Superior temporal gyrus (tissue), 1 donor: Measurements from ENCODE around the gene HAPSTR1.
"Not testable (repeated sequence)": the region's sequence is repeated elsewhere in the genome, so short reads cannot be mapped to it uniquely, and the experiment has no call there.

Experiments
- DNase-seq: peaks from one replicate; pipeline ENCODE4 v3.0.0-alpha.2; 2016; ENCODE audit errors: extremely low spot score

The HAPSTR1 gene

DNA sequence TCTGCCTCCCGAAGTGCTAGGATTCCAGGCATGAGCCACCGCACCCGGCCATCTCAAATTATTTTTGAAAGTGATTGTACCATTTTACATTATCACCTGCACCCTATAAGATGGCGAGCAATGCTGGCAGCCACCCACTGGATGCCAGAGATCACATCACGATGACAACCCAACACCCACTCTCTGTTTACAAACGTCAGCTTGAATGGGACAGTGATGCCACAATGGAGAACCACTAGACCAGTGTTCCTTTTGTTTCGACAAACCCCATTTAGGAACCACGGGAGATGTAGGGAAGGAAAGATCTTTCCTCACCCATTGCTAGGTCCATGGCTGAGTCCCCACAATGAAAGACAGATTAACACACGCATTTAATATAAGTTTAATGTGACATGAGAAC lies 20.1 kb upstream of the HAPSTR1 start:
- no peak for DNase-seq

DNA sequence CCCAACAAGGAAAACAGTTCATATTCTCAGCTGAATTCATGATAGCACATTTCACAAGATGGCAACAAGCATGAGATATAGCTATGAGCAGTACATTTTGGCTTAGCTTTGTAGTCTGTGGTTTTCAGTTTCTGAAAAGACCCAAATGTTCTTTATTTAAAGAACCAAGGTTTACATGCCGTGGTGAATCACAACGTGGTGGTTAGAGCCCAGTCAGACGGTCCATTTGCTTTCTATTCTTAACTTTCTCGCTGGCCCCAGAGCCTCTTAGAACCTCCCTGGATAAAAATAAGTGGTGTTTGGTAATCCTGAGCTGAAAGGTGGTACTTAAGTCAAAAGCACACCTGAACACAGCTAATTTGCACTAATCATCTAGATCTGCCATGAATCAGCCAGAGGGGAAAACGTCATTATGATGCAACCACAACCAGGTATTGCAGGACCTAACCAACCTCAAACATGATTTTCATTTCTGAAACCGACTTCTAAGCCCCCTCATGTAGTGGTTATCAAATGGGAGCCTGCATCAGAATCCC lies 18.6 kb upstream of the HAPSTR1 start:
- DNase-seq, result no peak

DNA sequence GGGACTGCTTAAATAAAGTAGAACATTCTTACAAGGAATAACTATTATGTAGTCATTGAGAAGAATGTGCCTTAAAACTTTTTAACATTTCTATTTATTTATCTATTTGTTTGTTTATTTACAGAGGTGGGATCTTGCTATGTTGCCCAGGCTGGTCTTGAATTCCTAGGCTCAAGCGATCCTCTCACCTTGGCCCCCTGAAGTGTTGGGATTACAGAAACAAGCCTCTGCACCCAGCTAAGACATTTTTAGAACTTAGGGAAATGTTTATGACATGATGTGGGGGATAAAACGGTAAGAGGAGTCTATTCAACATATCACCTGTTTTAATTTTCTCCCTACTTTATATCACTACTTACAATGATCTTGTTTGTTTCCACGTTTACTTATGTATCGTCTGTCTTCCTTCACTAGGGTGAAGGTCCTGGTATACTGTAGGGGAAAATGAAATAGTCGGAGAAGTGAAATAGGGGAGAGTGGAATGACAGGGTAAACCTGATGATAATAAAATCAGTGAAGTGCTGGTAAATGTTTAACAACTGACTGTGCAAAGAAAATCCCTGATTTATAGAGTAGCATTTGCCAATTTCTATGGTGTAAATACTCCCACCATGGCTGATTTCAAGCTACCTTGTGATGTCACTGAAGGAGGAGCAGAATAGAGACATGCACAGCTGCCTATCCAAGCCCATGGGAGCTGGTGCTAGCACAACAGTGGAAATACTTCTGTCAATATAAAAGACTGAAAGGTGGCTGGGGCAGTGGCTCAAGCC lies 16.0 kb upstream of the HAPSTR1 start:
- no peak for DNase-seq

DNA sequence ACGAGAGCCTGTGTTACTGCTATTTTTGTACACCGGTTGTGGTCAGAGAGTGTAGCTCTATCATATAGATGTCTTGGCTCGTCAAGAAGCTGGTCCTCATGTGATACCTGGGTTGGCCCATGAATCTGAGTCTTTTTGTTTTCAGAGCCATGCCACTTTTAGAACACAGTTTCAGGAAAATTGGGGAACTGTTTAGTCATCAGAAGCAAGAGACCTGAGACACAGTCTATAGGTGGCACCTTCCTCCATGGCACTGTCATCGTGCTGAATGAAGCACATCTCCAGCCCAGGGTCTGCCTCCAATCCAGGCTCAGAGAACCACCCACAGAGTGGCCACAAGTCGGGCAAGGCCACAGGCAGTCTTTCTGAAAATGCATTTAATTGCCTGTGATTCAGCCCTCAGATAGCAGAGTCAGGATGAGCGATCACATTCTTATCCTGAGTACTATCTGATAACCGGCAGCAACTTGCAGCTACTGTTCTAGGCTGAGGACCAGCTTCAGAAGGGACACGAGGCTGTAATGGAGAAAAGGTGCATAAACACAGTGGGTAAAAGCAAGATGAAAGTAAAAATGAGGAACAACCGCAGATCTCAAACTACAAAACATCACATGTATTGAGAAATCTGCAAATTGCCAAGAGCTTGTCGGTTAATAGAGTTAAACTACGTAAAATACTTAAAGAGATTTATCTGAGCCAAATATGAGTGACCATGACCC lies 14.2 kb upstream of the HAPSTR1 start:
- DNase-seq, result no peak

DNA sequence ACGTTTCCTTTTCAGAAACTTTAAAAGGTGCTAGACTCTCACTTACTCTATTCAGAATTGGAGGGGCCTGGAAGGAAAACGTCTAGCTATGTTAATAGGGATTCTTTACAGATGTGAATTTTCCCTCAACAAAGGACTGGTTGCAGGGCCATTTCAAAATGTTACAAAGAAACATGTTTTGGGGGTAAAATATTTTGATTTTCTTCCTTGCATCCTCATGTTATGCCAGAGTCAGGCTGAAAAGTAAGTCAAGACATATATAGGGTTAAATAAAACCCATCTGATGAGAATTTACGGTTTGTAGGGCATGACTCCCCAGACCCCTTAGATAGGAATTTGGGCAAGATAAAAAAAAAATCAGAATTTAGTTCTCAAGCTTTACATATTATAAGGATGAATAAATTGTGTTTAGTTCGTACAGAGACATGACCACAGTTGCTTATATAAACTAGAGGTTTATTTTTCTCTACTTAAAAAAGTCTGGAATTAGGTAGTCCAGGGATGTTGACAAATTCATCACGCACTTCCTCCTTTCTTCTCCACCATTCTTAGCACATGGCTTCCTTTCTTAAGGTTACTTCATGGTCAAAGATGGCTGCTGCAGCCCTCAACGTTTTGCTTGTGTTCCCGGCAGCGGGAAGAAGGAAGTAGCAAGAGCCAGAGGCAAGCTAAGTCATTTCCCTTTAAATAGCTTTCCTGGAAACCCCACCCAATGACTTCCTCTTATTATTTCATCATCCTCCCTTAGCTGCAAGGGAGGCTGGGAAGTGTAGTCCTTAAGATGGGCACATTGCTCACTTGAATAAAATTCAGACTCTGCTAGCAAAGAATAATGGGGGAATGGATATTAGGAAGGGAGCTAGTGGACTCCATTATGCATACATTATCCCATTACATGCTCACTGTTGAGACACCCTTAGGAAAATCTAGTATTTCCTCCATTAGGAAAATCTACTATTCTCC lies 12.7 kb upstream of the HAPSTR1 start:
- not testable (repeated sequence) for DNase-seq

DNA sequence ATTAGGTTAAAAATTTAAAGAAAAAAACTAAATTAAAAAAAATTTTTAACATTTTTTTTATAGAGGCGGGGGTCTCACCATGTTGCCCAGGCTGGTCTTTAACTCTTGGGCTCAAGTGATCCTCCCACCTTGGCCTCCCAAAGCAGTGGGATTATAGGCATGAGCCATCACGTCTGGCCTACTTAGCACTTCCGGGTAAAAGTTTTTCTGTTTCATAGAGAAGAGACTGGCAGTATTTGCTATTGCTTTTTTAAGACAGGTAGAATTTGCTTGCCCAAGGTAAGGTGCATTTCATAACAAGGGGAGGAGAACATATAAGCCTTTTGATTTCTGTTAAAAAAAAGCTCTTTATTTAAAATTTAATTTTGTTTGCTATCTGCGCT lies 12.0 kb upstream of the HAPSTR1 start:
- no peak for DNase-seq

DNA sequence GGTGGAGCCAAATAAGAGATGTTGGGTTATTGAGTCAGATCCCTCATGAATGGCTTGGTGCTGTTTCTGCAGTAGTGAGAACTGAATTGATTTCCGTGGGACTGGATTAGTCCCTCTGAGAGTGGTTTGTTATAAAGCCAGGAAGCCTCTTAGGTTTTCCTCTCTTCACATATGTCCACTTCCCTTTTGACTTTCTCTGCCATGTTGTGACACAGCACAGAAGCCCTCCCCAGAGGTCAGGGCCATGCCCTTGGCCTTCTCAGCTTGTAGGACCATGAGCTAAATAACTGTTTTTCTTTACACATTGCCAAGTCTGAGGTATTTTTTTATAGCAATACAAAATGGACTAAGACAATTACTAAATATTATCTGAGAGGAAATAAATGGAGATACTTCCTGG lies 10.3 kb upstream of the HAPSTR1 start:
- DNase-seq, result no peak

DNA sequence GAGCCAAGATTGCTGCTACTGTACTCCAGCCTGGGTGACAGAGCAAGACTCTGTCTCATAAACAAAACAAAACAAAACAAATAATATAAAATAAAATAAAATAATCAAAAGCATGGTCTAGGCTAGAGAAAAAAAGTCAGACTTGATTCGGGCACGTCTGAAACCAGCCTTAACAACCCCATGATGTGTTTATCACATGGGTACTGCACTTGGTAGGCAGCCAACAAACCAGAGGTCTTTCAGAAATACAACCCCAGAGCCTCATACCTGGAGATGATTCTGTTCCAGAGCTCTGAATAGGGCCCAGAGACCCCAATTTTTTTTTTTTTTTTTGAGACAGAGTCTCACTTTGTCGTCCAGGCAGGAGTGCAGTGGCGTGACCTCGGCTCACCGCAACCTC lies 9.6 kb upstream of the HAPSTR1 start:
- DNase-seq, result no peak

DNA sequence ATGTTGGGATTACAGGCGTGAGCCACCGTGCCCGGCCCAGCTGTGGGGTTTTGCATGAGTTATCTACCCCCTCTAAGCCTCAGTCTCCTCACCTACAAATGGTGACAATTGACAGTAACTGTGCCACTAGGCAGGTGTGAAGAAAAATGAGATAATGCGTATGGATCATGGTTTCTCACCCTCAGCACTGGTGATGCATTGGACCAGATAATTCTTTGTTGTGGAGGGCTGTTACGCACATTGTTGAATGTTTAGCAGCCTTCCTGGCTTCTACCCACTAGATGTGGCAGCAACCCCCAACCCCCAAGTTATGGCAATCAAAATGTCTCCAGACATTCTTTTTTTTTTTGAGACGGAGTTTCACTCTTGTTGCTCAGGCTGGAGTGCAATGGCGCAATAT lies 9.0 kb upstream of the HAPSTR1 start:
- DNase-seq, result no peak

DNA sequence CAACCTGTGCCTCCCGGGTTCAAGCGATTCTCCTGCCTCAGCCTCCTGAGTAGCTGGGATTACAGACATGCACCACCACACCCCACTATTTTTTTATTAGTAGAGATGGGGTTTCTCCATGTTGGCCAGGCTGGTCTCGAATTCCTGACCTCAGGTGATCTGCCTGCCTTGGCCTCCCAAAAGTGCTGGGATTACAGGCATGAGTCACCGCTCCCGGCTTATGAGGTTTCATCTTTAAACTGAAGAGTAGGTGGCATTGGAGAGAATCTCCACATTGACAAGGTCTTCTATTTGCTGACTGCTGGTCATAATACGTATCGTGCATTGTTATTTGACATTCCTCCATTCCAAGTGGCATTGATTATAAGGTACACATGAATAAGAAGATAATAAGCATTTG lies 3.7 kb upstream of the HAPSTR1 start:
- not testable (repeated sequence) for DNase-seq

DNA sequence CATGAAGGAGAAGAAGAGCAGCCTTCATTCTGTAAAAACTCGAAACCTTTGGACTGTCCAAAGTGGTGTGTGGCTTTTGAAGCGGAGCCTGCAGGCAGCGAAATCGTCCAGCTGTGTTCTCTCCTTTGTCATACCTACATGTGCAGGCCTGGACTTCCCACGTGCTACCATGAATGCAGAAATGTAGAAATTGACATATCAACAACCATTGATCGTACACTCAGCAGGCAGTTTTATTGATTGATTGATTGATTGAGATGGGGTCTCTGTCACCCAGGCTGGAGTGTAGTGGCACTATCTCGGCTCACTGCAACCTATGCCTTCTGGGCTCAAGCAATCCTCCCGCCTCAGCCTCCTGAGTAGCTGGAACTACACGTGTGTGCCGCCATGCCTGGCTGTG lies 2.6 kb upstream of the HAPSTR1 start:
- no peak for DNase-seq

DNA sequence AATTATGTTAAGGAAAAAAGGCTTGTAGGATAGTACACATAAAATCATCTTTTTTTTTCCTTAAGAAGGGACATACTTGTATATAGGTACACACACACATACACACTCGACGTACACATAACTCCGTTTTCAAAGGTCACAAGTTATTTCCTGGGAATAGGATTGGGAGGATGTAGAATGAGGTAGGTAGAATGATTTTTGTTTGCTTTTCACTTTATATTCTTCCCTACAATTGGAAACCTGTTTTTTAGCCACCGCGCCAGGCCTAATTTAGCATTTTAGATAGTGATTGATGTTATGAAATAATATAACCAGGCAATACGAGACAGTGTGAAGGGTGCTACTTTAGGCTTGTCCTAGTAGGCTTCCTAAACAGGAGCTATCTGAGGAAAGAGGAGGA lies 1.8 kb upstream of the HAPSTR1 start:
- no peak for DNase-seq

DNA sequence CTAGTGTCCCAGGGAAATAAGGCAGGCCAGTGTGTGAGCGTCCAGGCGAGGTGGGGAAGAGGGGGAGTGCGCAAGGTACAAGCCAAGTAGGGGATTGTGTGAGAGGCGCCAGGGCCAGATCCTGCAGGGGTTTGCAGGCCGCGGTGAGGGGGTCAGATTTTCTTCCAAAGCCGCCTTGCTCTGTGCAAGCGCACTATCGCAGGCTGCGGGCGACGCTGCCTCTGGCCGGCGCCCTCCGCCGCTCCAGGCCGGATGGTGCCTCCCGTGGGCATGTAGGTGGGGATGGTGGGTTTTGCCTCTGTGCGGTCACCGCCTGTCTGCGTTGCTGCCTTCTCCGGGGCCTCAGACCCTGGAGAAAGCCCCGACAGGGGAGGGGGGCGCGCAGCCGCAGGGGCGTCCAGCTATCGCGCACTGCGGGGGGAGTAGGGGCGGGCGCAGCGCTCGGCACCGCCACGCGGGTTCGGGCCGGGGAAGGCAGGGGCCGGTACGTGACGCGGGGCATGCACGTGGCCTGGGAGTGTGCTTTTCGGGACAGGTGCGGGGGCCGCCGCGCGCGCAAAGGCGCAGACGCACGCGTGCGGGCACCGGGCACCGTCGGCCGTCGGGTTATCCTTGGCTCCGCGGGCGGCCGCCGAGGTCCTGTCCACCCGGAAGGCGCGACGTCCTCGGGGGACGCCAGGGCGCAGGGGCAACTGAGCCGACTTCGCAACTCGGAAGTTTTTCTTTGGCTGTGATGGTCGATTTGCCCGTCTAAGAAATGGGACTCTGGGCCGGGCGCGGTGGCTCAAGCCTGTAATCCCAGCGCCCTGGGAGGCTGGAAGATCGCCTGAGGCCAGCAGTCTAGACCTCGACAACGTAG lies 1.1 kb upstream of the HAPSTR1 start:
- DNase-seq, result no peak

DNA sequence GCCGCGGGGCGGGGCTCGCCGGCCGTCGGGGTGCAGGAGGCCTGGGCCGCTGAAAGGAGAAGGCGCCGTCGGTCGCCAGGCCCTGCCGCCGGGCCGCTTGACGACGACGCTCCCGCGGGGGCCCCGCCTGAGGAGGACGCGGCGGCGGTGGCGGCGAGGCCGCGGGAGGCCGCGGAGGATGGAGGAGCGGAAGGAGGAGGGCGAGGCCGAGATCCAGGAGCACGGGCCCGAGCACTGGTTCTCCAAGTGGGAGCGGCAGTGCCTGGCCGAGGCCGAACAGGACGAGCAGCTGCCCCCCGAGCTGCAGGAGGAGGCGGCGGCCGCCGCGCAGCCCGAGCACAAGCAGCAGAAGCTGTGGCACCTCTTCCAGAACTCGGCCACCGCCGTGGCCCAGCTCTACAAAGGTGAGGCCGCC lies 430 bp downstream of the HAPSTR1 start:
- no peak for DNase-seq

DNA sequence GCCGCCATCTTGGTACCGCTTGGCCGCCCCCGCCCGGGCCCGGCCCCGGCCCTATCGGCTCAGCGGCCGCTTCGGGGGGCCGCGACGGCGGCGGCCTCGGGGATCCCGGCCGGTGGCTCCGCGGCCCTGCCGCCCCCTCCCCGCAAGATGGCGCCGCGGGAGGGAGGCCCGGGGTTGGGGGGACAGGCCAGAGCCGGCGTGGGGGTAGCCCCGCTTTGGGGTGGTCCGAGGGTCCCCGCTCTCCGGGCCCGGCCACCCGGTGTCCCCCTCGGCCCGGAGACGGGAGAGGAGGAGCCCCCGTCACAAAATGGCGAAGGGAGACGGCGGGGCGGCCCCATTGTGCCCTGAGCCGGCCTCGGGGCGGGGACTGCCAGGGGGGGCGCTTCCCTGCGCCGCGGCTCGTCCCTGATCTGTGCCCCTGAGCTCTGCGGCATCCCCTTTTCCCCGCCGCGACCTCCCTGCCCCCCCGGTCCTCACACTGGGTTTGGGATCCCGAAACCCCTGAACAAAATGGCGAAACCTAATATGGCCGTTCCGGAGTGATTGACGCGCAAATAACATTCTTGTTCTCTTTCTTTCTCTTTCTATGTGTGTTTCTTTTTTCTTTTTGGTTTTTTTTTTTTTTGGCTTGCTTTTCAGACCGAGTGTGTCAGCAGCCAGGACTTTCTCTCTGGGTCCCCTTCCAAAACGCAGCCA lies 986 bp downstream of the HAPSTR1 start:
- DNase-seq, result no peak

DNA sequence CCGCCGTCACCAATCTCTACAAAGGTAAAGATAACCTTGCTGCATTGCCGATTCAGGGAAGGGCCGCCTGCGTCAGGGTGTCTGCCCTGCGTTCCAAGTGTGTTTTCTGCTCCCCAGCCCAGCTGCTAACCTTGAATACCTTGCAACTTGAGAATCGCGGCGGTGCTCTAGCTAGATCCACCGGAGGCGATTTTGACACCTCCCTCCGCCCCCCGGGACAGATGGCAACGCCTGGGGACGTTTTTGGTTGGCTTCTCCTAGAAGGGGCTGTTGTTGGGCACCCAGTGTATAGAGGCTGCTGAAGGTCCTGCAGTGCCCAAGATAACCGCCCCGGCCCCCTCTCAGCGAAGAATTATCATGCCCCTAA lies 1.5 kb downstream of the HAPSTR1 start:
- DNase-seq, result no peak

DNA sequence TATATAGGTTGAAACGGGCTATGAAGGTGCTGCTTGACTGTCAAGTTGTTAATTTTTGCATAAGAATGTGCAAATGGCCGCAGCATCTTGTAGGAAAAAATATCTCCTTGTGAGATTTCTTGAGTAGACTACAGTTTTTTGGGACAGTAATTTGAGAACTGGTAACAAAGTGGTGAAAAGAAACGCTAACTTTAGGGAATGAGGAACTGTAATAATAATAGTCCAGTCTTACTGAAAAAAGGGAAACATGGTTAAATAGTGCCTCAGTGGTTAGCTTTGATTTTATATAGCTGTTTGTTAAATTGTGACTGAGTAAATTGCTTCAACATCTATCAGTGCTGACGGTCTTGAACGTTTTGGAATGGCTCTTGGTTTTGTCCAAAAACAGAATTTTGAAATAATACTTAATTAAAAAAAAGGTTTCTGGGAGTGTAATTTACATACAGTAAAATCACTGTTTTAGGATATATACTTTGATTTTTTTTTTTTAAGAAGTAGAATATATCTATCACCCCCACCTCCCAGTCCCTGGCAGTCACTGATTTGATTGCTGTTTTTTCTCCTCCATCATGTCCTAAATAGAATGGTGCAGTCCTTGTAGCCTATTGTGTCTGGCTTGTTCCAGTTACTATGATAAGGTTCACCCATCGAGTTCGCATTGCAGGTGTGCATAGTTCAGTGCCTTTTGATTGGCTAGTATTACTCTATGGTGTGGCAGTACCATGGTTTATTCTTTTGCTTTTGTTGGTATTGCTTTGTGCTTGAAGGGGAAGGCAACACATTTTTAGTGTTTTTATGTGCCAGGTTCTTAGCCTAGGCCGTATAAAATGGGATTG lies 2.8 kb downstream of the HAPSTR1 start:
- no peak for DNase-seq

DNA sequence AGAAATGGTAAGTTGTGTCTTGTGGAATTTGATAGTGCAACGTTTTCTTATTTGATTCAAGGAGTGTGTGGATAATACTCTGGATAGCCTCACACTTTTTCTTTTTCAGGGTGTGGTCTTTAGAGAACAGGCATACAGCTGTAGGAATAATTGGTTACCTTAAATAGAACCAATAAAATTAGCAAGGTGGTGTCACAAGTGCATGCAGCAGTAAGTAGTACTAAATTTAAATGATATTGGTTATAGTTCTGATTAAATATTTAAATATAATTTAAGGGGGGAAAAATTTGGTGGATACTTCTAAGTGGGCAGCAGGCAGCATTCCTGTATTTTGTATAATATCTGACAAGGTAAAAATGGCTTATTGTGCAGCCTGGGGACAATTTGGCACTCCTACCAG lies 3.7 kb downstream of the HAPSTR1 start:
- no peak for DNase-seq

DNA sequence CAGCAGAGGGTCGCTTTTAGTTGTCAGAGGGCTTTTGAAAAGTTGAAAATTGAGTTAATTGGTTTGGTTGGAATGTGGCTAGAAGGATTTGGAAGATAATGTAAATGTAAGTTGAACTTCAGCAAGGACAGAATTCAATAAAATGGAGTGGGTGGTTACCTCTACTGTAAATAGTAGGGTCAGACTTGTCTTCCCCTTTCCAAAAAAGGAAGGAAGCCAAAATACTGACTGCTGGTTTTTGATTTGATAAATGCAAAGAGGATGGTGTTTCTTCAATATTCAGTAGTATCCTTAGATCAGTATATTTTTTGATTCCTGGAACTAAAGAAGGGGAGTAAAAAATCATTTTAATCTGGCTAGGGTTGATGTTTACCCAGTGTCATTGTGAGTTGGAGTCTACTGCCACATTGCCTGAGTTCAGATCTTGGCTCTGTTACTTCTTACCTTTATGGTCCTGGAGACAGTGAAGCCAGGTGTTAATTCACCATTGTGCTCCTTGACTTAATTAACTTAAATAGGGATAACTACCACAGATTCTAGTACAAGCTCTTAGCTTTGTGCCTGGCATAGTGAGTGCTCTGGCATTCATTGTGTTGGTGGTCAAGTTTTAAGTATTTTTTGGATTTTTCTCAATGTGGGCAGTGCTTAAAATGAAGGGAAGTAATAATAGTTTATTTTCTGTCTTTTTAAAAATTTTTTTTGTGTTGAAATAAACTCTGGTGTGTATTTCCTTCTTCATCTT lies 4.4 kb downstream of the HAPSTR1 start:
- DNase-seq, result peak; percentile 7
